ENCODE data around the gene FAM200C. TPM values are rescaled to one million over a fixed set of nuclear protein-coding genes. Genes with fewer than 3 reads are reported as not detected.

FAM200C gene
- total and polyA plus RNA-seq, 2 of the 13 experiments (the other 11 are each of a cell fraction or from before 2014, with no cell fraction given) = 3.2 to 4.7 TPM

DNA sequence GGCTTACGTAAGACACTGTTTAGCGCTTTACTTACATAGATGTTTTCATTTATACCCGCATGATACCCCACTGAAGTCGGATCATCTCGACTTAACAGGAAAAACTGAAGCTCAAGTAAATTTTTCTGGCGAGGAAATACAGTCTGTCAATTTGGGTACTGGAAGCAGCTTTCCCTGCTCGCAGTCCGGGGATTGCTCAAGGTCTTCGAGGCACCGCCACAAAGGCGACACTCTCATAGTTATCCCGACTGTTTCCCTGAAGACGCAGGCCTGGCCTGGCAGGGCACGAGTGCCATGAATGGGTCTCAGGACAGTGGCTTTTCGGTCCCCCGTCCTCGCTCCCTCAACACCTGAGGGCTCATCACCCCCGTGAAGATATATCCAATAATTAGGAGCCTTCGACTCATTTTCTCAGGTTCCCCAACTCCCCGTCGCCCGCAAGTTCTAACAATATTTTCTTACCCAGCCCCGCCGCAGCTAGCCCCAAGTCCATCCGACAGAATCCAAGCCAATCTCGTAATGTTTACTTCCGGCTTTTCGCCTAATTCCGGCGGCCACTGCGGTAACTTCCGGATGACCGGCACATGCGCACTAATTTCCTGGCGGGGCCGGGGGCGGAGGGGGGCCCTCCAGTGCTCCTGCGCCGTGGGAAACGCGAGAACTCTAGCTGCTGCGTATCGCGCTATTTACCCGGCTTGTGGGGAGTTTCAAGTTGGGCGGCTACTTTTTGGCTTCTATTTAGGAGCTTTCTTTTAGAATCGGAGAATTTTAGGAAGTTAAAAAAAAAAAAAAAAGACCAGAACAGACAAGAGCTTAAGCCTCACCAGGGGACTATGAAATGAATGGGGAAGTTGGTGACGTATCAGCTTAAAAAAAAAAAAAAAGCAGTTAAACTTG lies 19.0 kb upstream of the FAM200C start, which contains the start of gene SLU7 (continued):
- TF ChIP-seq, protein P1, sequence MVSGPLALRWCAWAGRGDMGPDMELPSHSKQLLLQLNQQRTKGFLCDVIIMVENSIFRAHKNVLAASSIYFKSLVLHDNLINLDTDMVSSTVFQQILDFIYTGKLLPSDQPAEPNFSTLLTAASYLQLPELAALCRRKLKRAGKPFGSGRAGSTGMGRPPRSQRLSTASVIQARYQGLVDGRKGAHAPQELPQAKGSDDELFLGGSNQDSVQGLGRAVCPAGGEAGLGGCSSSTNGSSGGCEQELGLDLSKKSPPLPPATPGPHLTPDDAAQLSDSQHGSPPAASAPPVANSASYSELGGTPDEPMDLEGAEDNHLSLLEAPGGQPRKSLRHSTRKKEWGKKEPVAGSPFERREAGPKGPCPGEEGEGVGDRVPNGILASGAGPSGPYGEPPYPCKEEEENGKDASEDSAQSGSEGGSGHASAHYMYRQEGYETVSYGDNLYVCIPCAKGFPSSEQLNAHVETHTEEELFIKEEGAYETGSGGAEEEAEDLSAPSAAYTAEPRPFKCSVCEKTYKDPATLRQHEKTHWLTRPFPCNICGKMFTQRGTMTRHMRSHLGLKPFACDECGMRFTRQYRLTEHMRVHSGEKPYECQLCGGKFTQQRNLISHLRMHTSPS (CRISPR knock-in tag; IDR thresholded peaks at IDR 0.05; ENCODE audit: low read depth) = no peak
- TF ChIP-seq SNRNP70 (IDR thresholded peaks at IDR 0.05; ENCODE audit: low read depth, low read length) (no peak), AGO2 (optimal IDR thresholded peaks at IDR 0.05; ENCODE audit: low read depth, low read length) (no peak), ZFP36L1 (CRISPR knock-in tag; IDR thresholded peaks at IDR 0.05) (no peak), ATF1 (CRISPR knock-in tag; IDR thresholded peaks at IDR 0.05) (peak; percentile 52; the same call in 1 of the 2 replicates), ZNF331 (CRISPR knock-in tag; IDR thresholded peaks at IDR 0.05) (no peak), SP5 (CRISPR knock-in tag; IDR thresholded peaks at IDR 0.05; ENCODE audit: borderline replicate concordance, low read depth) (no peak), ZNF367 (CRISPR knock-in tag; IDR thresholded peaks at IDR 0.05; ENCODE audit: borderline replicate concordance) (no peak), ZC3H4 (CRISPR knock-in tag; IDR thresholded peaks at IDR 0.05; ENCODE audit: borderline replicate concordance) (no peak), ZNF510 (CRISPR knock-in tag; IDR thresholded peaks at IDR 0.05; ENCODE audit: low read depth) (no peak), PHB2 (IDR thresholded peaks at IDR 0.05; ENCODE audit: partially characterized antibody) (no peak), ZFP1 (CRISPR knock-in tag; IDR thresholded peaks at IDR 0.05) (no peak), TAF15 (IDR thresholded peaks at IDR 0.05; ENCODE audit: low read depth, low read length, poor library complexity, severe bottlenecking) (no peak), ZFP37 (CRISPR knock-in tag; IDR thresholded peaks at IDR 0.05; ENCODE audit: borderline replicate concordance) (no peak)
- TF ChIP-seq, protein P2, sequence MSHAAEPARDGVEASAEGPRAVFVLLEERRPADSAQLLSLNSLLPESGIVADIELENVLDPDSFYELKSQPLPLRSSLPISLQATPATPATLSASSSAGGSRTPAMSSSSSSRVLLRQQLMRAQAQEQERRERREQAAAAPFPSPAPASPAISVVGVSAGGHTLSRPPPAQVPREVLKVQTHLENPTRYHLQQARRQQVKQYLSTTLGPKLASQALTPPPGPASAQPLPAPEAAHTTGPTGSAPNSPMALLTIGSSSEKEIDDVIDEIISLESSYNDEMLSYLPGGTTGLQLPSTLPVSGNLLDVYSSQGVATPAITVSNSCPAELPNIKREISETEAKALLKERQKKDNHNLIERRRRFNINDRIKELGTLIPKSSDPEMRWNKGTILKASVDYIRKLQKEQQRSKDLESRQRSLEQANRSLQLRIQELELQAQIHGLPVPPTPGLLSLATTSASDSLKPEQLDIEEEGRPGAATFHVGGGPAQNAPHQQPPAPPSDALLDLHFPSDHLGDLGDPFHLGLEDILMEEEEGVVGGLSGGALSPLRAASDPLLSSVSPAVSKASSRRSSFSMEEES (CRISPR knock-in tag; IDR thresholded peaks at IDR 0.05) = no peak
- TF ChIP-seq, protein P3, sequence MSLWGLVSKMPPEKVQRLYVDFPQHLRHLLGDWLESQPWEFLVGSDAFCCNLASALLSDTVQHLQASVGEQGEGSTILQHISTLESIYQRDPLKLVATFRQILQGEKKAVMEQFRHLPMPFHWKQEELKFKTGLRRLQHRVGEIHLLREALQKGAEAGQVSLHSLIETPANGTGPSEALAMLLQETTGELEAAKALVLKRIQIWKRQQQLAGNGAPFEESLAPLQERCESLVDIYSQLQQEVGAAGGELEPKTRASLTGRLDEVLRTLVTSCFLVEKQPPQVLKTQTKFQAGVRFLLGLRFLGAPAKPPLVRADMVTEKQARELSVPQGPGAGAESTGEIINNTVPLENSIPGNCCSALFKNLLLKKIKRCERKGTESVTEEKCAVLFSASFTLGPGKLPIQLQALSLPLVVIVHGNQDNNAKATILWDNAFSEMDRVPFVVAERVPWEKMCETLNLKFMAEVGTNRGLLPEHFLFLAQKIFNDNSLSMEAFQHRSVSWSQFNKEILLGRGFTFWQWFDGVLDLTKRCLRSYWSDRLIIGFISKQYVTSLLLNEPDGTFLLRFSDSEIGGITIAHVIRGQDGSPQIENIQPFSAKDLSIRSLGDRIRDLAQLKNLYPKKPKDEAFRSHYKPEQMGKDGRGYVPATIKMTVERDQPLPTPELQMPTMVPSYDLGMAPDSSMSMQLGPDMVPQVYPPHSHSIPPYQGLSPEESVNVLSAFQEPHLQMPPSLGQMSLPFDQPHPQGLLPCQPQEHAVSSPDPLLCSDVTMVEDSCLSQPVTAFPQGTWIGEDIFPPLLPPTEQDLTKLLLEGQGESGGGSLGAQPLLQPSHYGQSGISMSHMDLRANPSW (CRISPR knock-in tag; IDR thresholded peaks at IDR 0.05; ENCODE audit: borderline replicate concordance) = no peak
- TF ChIP-seq, protein P4, sequence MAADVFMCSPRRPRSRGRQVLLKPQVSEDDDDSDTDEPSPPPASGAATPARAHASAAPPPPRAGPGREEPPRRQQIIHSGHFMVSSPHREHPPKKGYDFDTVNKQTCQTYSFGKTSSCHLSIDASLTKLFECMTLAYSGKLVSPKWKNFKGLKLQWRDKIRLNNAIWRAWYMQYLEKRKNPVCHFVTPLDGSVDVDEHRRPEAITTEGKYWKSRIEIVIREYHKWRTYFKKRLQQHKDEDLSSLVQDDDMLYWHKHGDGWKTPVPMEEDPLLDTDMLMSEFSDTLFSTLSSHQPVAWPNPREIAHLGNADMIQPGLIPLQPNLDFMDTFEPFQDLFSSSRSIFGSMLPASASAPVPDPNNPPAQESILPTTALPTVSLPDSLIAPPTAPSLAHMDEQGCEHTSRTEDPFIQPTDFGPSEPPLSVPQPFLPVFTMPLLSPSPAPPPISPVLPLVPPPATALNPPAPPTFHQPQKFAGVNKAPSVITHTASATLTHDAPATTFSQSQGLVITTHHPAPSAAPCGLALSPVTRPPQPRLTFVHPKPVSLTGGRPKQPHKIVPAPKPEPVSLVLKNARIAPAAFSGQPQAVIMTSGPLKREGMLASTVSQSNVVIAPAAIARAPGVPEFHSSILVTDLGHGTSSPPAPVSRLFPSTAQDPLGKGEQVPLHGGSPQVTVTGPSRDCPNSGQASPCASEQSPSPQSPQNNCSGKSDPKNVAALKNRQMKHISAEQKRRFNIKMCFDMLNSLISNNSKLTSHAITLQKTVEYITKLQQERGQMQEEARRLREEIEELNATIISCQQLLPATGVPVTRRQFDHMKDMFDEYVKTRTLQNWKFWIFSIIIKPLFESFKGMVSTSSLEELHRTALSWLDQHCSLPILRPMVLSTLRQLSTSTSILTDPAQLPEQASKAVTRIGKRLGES (CRISPR knock-in tag; IDR thresholded peaks at IDR 0.05; ENCODE audit: borderline replicate concordance) = no peak
- TF ChIP-seq, protein P5, sequence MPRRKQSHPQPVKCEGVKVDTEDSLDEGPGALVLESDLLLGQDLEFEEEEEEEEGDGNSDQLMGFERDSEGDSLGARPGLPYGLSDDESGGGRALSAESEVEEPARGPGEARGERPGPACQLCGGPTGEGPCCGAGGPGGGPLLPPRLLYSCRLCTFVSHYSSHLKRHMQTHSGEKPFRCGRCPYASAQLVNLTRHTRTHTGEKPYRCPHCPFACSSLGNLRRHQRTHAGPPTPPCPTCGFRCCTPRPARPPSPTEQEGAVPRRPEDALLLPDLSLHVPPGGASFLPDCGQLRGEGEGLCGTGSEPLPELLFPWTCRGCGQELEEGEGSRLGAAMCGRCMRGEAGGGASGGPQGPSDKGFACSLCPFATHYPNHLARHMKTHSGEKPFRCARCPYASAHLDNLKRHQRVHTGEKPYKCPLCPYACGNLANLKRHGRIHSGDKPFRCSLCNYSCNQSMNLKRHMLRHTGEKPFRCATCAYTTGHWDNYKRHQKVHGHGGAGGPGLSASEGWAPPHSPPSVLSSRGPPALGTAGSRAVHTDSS (CRISPR knock-in tag; conservative IDR thresholded peaks at IDR 0.05) = no peak

Data from HepG2 (cell line).